Ovary (tissue), 3 donors: ENCODE data around the gene MARCHF3.

Source experiments
- POLR2A ChIP-seq: fragments of 450-650 bp; IDR thresholded peaks from one replicate; pipeline ENCODE4 v1.6.1; 2017; ENCODE audit warnings: antibody characterized with exemption, mild to moderate bottlenecking, moderate library complexity
- TF ChIP-seq, protein P1 (sequence below), 3 donors: fragments of 450-650 bp in 2 of 3; fragments of 200-600 bp in 1 of 3; IDR thresholded peaks; one replicate each; pipeline versions ENCODE4 v1.5.1 to v1.8.0; 2016 to 2022; ENCODE audit warnings: antibody characterized with exemption in 3 of 3, mild to moderate bottlenecking in 1 of 3
- donor health status: DM: no; HTN: no; CAD: no.

DNA sequence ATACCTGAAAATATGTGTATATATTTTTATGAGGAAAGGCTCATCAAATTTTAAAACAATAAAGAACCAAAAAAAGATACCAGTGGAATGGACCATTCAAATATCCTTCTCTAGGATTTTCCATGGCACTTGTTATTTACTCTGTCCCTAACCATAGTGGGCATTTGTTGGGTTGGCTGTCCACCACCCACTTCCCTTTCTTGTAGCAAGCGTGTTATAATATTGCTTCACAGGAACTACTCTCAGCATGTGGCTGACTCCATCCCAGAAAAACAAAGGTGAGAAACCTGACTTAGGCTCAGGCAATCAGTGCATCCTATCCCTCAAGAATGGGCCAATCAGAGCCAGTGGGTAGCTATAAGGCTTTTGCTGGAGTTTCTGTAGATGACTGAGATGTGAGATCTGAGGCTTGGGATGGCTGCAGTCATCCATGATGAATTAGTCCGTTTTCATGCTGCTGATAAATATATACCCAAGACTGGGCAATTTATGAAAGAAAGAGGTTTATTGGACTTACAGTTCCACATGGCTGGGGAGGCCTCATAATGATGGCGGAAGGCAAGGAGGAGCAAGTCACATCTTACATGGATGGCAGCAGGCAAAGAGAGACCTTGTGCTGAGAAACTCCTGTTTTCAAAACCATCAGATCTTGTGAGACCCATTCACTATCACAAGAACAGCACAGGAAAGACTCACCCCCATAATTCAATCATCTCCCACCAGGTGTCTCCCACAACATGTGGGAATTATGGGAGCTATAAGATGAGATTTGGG, 25.7 kb upstream of the MARCHF3 start:
- TF ChIP-seq, protein P1, sequence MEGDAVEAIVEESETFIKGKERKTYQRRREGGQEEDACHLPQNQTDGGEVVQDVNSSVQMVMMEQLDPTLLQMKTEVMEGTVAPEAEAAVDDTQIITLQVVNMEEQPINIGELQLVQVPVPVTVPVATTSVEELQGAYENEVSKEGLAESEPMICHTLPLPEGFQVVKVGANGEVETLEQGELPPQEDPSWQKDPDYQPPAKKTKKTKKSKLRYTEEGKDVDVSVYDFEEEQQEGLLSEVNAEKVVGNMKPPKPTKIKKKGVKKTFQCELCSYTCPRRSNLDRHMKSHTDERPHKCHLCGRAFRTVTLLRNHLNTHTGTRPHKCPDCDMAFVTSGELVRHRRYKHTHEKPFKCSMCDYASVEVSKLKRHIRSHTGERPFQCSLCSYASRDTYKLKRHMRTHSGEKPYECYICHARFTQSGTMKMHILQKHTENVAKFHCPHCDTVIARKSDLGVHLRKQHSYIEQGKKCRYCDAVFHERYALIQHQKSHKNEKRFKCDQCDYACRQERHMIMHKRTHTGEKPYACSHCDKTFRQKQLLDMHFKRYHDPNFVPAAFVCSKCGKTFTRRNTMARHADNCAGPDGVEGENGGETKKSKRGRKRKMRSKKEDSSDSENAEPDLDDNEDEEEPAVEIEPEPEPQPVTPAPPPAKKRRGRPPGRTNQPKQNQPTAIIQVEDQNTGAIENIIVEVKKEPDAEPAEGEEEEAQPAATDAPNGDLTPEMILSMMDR (IDR thresholded peaks at IDR 0.05), result no peak
- TF ChIP-seq POLR2A, result no peak
